ENCODE measurements around the gene GDA.

- TF ChIP-seq POLR2A (IDR thresholded peaks at IDR 0.05) = no peak
- no peak for TF ChIP-seq CTCF (IDR thresholded peaks at IDR 0.05)
These were observed 98.3 kb downstream of the GDA start for GRCh38 chr9:72247549-72247948.
